HEK293 (cell line): Measurements from ENCODE around the gene MARK3.
"Not testable (repeated sequence)": the region's sequence is repeated elsewhere in the genome, so short reads cannot be mapped to it uniquely, and the experiment has no call there.

Experiments used
- CTCF ChIA-PET: fragments of 350-600 bp; formaldehyde crosslinking; extraction: SDS; loops from one replicate; lab custom pipeline; 2021; ENCODE audit warnings: antibody characterized with exemption; lab: Yijun Ruan, JAX
- POLR2A ChIA-PET: fragments of 300-600 bp; formaldehyde crosslinking; extraction: SDS; loops from one replicate; lab custom pipeline; 2020; ENCODE audit warnings: antibody characterized with exemption, inconsistent platforms; lab: Yijun Ruan, JAX
- H3K27ac ChIP-seq: fragments of 200-500 bp; sonication (Bioruptor generic); 2 replicates; pipeline ENCODE4 v1.5.1; 2014; ENCODE audit warnings: low read depth, low read length, control low read depth, inconsistent platforms; ENCODE audit errors: extremely low read depth
- H3K36me3 ChIP-seq, 2 experiments: fragments of 200-500 bp in 1 of 2; sonication (Bioruptor generic) in 1 of 2; 1 replicate in 1 of 2; 2 replicates in 1 of 2; pipeline ENCODE4 v1.5.1; 2014 to 2017; ENCODE audit warnings: inconsistent platforms in 2 of 2, low read length in 2 of 2; ENCODE audit not compliant: control insufficient read depth in 2 of 2, insufficient read depth in 1 of 2
- H3K4me1 ChIP-seq: fragments of 200-500 bp; sonication (Bioruptor generic); 2 replicates; pipeline ENCODE4 v1.5.1; 2014; ENCODE audit warnings: mild to moderate bottlenecking, low read length, inconsistent platforms; ENCODE audit not compliant: control insufficient read depth, insufficient read depth
- H3K4me3 ChIP-seq: 2 replicates; pipeline ENCODE4 v1.5.1; 2011; ENCODE audit warnings: low read depth, mild to moderate bottlenecking, control low read depth, low read length, moderate library complexity
- H3K9me3 ChIP-seq: fragments of 200-500 bp; sonication (Bioruptor generic); 2 replicates; pipeline ENCODE4 v1.5.1; 2014; ENCODE audit warnings: low read depth, low read length, inconsistent platforms; ENCODE audit not compliant: control insufficient read depth, insufficient read depth
- BCL11A ChIP-seq: fragments of 450-650 bp; formaldehyde crosslinking; IDR thresholded peaks from 2 replicates; pipeline ENCODE4 v1.5.1; 2016; ENCODE audit warnings: low read depth, missing biosample characterization, missing genetic modification characterization
- GLIS1 ChIP-seq: fragments of 450-650 bp; formaldehyde crosslinking; IDR thresholded peaks from 2 replicates; pipeline ENCODE4 v1.5.1; 2016; ENCODE audit warnings: missing biosample characterization, missing genetic modification characterization
- KLF1 ChIP-seq: fragments of 450-650 bp; formaldehyde crosslinking; IDR thresholded peaks from 2 replicates; pipeline ENCODE4 v1.5.1; 2016; ENCODE audit warnings: missing biosample characterization, missing genetic modification characterization
- SCRT2 ChIP-seq: fragments of 450-650 bp; formaldehyde crosslinking; IDR thresholded peaks from 2 replicates; pipeline ENCODE4 v1.5.1; 2016; ENCODE audit warnings: missing biosample characterization, missing genetic modification characterization
- WT1 ChIP-seq: fragments of 450-650 bp; formaldehyde crosslinking; IDR thresholded peaks from 2 replicates; pipeline ENCODE4 v1.5.1; 2016; ENCODE audit warnings: missing biosample characterization, missing genetic modification characterization
- ZBTB1 ChIP-seq: fragments of 450-650 bp; formaldehyde crosslinking; IDR thresholded peaks from 2 replicates; pipeline ENCODE4 v1.5.1; 2016; ENCODE audit warnings: missing biosample characterization, missing genetic modification characterization
- ZBTB20 ChIP-seq: fragments of 450-650 bp; formaldehyde crosslinking; IDR thresholded peaks from 2 replicates; pipeline ENCODE4 v1.5.1; 2016; ENCODE audit warnings: missing biosample characterization, missing genetic modification characterization
- ZIC2 ChIP-seq: fragments of 450-650 bp; formaldehyde crosslinking; IDR thresholded peaks from 2 replicates; pipeline ENCODE4 v1.5.1; 2016; ENCODE audit warnings: missing biosample characterization, missing genetic modification characterization
- ZNF10 ChIP-seq: fragments of 450-650 bp; formaldehyde crosslinking; IDR thresholded peaks from 2 replicates; pipeline ENCODE4 v1.5.1; 2017; ENCODE audit warnings: missing biosample characterization, missing genetic modification characterization
- ZNF114 ChIP-seq: fragments of 450-650 bp; formaldehyde crosslinking; IDR thresholded peaks from 2 replicates; pipeline ENCODE4 v1.5.0; 2017; ENCODE audit warnings: missing biosample characterization, missing genetic modification characterization
- ZNF140 ChIP-seq: fragments of 450-650 bp; formaldehyde crosslinking; IDR thresholded peaks from 2 replicates; pipeline ENCODE4 v1.5.1; 2016; ENCODE audit warnings: missing biosample characterization, missing genetic modification characterization
- ZNF148 ChIP-seq: fragments of 450-650 bp; formaldehyde crosslinking; IDR thresholded peaks from 2 replicates; pipeline ENCODE4 v1.5.0; 2017; ENCODE audit warnings: missing biosample characterization, missing genetic modification characterization, borderline replicate concordance
- ZNF423 ChIP-seq: fragments of 450-650 bp; formaldehyde crosslinking; IDR thresholded peaks from 2 replicates; pipeline ENCODE4 v1.5.1; 2016; ENCODE audit warnings: missing biosample characterization, missing genetic modification characterization
- ZNF473 ChIP-seq: fragments of 450-650 bp; formaldehyde crosslinking; IDR thresholded peaks from 2 replicates; pipeline ENCODE4 v1.5.1; 2017; ENCODE audit warnings: missing biosample characterization, missing genetic modification characterization
- ZNF48 ChIP-seq: fragments of 450-650 bp; formaldehyde crosslinking; IDR thresholded peaks from 2 replicates; pipeline ENCODE4 v1.5.1; 2016; ENCODE audit warnings: missing biosample characterization, missing genetic modification characterization
- ZNF530 ChIP-seq: fragments of 450-650 bp; formaldehyde crosslinking; IDR thresholded peaks from 2 replicates; pipeline ENCODE4 v1.5.1; 2016; ENCODE audit warnings: low read depth, missing biosample characterization, missing genetic modification characterization
- ZNF610 ChIP-seq: fragments of 450-650 bp; formaldehyde crosslinking; IDR thresholded peaks from 2 replicates; pipeline ENCODE4 v1.5.1; 2016; ENCODE audit warnings: missing biosample characterization, missing genetic modification characterization, borderline replicate concordance
- ZNF654 ChIP-seq: fragments of 450-650 bp; formaldehyde crosslinking; IDR thresholded peaks from 2 replicates; pipeline ENCODE4 v1.5.1; 2016; ENCODE audit warnings: low read depth, missing biosample characterization, missing genetic modification characterization
- ZSCAN5A ChIP-seq: fragments of 450-650 bp; formaldehyde crosslinking; IDR thresholded peaks from 2 replicates; pipeline ENCODE4 v1.5.1; 2016; ENCODE audit warnings: missing biosample characterization, missing genetic modification characterization
- TF ChIP-seq, protein P1 (sequence below): fragments of 450-650 bp; formaldehyde crosslinking; IDR thresholded peaks from 2 replicates; pipeline ENCODE4 v1.5.1; 2016; ENCODE audit warnings: missing biosample characterization, missing genetic modification characterization
- TF ChIP-seq, protein P2 (sequence below): fragments of 450-650 bp; formaldehyde crosslinking; IDR thresholded peaks from 2 replicates; pipeline ENCODE4 v1.5.1; 2016; ENCODE audit warnings: missing biosample characterization, missing genetic modification characterization

The MARK3 gene

GRCh38 chr14:103510724-103511693 is 125.8 kb downstream of the MARK3 start (continued):
- TF ChIP-seq ZNF148 (tag by site-specific recombination) (no peak), BCL11A (tag by site-specific recombination) (no peak), ZSCAN5A (tag by site-specific recombination) (no peak), ZNF654 (tag by site-specific recombination) (no peak), ZNF530 (tag by site-specific recombination) (no peak), ZIC2 (tag by site-specific recombination) (no peak), ZNF140 (no peak), KLF1 (tag by site-specific recombination) (no peak), ZNF10 (tag by site-specific recombination) (no peak), ZNF48 (tag by site-specific recombination) (no peak), ZBTB1 (tag by site-specific recombination) (no peak)
- TF ChIP-seq, protein P1, sequence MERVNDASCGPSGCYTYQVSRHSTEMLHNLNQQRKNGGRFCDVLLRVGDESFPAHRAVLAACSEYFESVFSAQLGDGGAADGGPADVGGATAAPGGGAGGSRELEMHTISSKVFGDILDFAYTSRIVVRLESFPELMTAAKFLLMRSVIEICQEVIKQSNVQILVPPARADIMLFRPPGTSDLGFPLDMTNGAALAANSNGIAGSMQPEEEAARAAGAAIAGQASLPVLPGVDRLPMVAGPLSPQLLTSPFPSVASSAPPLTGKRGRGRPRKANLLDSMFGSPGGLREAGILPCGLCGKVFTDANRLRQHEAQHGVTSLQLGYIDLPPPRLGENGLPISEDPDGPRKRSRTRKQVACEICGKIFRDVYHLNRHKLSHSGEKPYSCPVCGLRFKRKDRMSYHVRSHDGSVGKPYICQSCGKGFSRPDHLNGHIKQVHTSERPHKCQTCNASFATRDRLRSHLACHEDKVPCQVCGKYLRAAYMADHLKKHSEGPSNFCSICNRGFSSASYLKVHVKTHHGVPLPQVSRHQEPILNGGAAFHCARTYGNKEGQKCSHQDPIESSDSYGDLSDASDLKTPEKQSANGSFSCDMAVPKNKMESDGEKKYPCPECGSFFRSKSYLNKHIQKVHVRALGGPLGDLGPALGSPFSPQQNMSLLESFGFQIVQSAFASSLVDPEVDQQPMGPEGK (tag by site-specific recombination) = no peak
- TF ChIP-seq, all 188 proteins: peak for 0

GRCh38 chr14:103512180-103512579 is 127.0 kb downstream of the MARK3 start:
- Histone ChIP-seq H3K27ac (peak overlapping the region; percentile 62), H3K36me3 (peaks cover 3 to 38% of the 10 kb centered on the region in 2 experiments; a peak in 2 of 3 replicates)
- H3K4me3 ChIP-seq, H3K9me3 ChIP-seq, POLR2A ChIA-PET, H3K4me1 ChIP-seq: not testable (repeated sequence)
- CTCF ChIA-PET = interaction anchor here (1.6 kb wide), 1 partner anchor 33 kb away, joined by 5 read pairs; no protein-coding TSS in a partner anchor

DNA sequence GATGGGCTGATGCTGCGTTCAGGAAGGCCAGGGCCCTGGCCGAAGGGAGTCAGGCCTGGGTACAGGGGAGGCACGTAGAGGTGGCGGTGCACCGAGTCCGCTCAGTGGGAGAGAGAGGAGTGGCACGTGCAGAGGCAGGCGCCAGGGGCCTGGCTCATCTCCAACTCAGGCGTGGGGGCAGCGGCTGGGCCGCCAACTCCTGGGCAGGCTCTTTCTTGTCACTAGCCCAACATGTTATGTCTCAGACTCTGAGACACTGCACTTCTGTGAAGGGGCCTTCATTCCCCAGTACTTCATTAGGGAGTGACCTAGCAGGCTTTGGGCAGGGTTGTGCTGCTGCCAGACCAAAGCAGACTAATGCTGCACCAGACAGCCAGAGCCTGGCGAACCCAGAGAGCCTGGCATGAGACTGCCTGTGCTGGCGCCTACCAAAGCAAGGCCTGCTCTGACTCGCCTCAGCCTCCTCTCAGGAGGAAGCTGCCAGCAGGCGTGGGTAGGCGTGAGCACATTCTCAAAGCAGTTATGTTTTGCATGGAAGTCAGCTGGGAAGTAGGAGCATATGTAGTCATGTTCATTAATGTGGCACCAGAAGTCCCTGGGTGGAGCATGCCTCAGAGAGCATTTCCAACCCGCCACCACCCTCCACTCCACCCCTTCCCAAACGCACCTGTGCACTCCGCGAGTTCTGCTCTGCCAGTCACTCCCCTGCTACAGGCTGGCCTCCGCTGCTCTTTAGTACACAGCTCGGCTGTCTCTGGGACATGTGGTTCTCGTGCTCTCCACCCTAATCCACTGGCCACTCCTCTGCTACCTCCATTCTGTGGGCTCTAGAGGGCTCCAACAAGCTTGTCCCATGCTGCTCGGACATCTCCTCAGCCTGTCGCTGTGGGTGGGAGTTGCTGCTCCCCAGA is 127.7 kb downstream of the MARK3 start:
- POLR2A ChIA-PET = no interaction called here
- TF ChIP-seq KLF1 (tag by site-specific recombination) (peak; percentile 88), ZNF140 (no peak), ZNF610 (tag by site-specific recombination) (0 out of 2 replicates have a peak, but pooled peaks have one; percentile 25), GLIS1 (peak; percentile 94), ZNF473 (tag by site-specific recombination) (no peak), SCRT2 (tag by site-specific recombination) (peak; percentile 52), ZNF423 (tag by site-specific recombination) (peak; percentile 29; the same call in 1 of the 2 replicates), WT1 (tag by site-specific recombination) (peak; percentile 61), ZNF114 (tag by site-specific recombination) (no peak), ZBTB20 (tag by site-specific recombination) (peak; percentile 16; the same call in 1 of the 2 replicates)
- TF ChIP-seq, protein P2, sequence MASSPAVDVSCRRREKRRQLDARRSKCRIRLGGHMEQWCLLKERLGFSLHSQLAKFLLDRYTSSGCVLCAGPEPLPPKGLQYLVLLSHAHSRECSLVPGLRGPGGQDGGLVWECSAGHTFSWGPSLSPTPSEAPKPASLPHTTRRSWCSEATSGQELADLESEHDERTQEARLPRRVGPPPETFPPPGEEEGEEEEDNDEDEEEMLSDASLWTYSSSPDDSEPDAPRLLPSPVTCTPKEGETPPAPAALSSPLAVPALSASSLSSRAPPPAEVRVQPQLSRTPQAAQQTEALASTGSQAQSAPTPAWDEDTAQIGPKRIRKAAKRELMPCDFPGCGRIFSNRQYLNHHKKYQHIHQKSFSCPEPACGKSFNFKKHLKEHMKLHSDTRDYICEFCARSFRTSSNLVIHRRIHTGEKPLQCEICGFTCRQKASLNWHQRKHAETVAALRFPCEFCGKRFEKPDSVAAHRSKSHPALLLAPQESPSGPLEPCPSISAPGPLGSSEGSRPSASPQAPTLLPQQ = no peak

More for the DNA sequence above, 127.7 kb downstream of the MARK3 start:
- H3K4me1 ChIP-seq = 0 out of 2 replicates have a peak, but pooled peaks cover 2% of the 10 kb centered on the region
- no peaks in the 10 kb centered on the region for H3K9me3 ChIP-seq
- H3K4me3 ChIP-seq = no peak overlapping the region
- peaks cover 3 to 30% of the 10 kb centered on the region in 2 experiments; a peak in 2 of 3 replicates for H3K36me3 ChIP-seq
- CTCF ChIA-PET = interaction anchor here (0.6 kb wide), 1 partner anchor 9 kb away, joined by 3 read pairs; no protein-coding TSS in a partner anchor
- peak overlapping the region; percentile 62 for H3K27ac ChIP-seq
